LNCAP (cell line): ENCODE results near the gene SLC38A6.

ENCODE experiments used
- TF ChIP-seq, protein P1 (sequence below): fragments of 450-650 bp; IDR thresholded peaks from 2 replicates; pipeline ENCODE4 v1.5.1; 2017; ENCODE audit warnings: mild to moderate bottlenecking

Gene SLC38A6

DNA sequence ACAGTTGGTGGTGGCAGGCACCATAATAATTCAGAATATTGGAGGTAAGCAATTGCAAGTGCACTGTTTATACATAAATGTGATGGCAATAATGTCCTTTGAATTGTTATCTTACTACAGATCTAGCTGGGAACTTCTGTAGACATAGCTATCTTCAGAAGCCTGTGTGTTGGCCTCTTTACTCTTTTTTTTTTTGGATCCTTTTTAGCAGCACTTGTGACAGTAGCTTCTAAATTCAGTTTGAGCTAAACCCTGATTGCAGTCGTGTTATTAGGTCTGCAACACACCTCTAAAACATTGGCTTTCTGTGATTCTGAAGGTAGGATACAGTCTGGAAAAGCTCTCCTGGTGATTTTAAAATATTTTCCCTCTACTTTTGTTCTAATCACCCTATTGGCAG is 38.5 kb downstream of the SLC38A6 start:
- TF ChIP-seq, protein P1, sequence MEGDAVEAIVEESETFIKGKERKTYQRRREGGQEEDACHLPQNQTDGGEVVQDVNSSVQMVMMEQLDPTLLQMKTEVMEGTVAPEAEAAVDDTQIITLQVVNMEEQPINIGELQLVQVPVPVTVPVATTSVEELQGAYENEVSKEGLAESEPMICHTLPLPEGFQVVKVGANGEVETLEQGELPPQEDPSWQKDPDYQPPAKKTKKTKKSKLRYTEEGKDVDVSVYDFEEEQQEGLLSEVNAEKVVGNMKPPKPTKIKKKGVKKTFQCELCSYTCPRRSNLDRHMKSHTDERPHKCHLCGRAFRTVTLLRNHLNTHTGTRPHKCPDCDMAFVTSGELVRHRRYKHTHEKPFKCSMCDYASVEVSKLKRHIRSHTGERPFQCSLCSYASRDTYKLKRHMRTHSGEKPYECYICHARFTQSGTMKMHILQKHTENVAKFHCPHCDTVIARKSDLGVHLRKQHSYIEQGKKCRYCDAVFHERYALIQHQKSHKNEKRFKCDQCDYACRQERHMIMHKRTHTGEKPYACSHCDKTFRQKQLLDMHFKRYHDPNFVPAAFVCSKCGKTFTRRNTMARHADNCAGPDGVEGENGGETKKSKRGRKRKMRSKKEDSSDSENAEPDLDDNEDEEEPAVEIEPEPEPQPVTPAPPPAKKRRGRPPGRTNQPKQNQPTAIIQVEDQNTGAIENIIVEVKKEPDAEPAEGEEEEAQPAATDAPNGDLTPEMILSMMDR = no peak

DNA sequence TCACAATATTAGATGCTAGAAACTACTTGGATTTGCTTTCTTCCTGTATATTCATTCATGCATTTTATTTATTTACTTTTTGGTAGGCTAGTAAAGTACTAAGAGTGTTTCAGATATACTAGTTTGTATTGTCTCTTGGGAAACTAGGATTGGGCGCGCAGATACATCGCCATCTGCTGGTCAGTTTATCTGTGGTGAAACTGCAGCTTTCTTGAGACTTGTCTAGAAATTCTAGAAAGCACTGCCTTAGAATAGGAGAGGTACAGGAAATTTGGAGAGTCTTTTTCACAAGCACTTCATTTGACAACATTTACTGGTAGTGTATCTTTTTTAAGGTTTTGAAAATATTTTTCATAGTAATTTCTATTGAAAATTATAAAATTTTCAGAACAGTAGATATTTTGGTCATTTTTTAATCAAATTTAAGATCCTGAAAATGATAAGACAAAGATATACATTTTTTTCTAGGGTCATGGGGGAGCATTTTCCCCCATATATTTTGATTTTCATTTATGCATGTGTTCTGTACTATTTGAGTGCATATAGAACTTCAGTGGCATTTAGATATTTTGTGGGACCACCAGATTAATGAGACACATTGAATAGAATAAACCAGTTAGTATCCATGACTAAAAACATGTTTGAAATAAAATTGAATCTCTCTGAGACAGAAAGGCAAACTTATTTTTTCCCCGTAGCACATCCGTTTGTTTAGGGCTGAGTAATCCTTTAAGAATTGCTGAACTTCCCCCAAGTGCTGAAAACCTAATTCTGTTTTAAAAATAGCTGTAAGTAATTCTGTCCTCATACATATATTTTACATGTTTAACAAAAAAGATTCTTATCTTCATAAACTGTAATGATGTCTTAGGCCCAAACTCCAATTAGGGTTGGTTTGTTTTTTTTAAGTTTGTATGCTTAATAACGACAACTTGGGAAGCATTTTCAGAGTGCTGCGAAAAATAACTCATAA is 44.5 kb downstream of the SLC38A6 start:
- TF ChIP-seq, protein P1 = peak; percentile 92

DNA sequence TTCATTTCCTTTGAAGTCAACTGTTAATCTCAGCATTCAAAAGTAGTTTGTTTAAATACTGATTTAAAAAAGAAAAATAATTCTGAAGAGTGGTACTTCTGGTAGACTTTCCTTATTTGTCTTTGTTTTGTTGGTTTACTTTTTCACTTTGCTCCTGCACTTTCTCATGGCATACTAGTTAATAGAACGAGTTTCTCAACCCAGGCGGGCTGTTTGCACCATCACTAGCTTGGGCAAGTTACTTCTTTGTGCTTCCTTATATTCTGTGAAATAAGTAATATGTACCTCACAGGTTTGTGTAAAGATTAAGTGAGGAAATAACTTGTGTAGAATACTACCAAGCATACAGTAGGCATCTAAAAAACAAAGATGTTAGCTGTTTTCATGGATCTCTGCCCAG is 45.5 kb downstream of the SLC38A6 start:
- TF ChIP-seq, protein P1 = no peak

DNA sequence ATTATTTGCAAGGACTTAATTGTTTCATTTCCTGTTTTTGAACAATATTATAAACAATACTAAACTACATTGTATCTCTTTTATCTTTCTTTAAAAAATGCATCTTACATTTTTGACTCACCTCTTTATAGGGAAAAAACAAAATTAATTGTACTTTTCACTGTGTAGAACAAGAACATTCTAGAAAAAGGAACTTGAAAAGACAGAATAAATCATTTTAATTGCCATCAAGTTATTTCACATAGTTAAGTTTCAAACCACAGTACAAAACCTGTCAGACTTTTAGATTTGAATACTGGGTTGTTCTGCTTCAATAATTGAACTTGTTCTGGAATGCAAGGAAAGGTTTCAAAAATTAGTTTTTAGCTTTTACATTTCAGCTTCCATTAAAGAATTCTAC is 50.0 kb downstream of the SLC38A6 start:
- TF ChIP-seq, protein P1 = no peak

DNA sequence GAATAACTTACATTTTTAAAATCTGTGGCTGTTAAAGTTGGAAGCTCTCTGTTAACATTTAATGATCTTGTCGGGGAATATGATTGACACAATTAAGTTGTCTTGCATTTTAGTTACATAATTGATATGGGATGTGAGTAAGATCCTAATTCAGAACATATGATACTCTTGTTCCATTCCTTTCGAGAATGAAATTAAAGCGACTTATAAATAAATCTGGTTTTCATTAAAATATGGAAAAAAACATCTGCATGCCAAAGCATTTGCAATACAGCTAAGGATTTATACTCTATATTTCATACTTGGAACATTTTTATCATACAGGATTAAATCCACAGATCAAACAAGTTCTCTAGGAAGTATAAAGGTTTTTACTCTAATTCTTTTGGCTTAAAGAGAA is 52.0 kb downstream of the SLC38A6 start:
- TF ChIP-seq, protein P1 = no peak

DNA sequence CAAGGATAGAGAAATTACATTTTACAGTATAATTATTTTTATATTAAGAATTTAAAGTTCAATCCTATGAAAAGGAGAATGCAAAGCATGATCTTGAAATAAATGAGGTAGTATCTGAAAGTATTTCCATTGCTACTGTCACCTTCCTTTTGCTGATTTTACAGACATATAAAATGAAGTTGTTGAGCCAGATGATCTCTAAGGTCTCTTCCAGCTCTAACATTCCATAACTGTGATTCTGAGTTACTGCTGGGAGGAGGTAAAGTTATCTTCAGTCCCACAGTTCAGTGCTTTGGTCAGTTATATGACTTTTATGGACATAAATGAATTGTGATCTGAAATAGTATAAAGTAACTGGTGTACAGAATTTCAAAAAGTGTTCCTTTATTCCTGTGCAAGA is 52.8 kb downstream of the SLC38A6 start:
- TF ChIP-seq, protein P1 = no peak

DNA sequence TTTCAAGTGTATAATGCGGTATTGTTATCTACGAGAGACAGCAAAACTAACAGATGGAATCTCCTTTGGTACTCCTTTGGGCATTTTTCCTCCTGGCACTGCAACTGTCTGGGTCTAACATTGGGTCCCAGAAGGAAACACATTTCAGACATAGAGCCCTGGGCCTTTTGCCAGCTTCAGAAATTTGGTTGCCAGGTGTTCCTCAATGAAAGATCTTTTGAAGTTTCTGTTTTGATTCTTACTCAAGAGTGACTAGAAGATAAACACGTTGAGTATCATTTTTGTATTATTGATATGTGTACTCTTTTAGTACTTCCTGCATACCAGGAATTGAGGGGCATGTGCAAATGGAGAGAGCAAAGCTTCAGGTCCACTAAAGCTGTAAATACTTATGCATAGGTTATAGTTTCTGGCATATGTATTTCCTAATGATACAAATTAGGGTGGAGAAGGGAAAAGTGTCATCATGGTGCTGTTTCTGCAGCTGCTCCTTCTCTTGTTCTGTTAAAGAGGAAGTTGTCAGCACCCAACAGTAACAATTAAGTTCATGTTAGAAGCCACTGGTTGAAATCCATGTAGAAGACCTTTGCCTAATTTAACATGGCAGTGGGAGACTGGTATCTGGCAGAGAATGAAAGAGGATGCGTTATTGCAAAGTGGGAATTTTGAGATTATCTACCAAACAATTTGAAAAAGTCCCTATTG is 53.5 kb downstream of the SLC38A6 start:
- TF ChIP-seq, protein P1 = no peak
